ENCODE data around the gene HPS6.
A peak's percentile ranks its signal among the peaks of the same experiment; 100 is the strongest.

The HPS6 gene

GRCh38 chr10:102066399-102067088, 1.4 kb downstream of the HPS6 start:
- Histone ChIP-seq H3K27me3 (ENCODE audit: insufficient read depth, low read depth) (no peaks in the 10 kb centered on the region), H3K27ac (no peak overlapping the region), H2AFZ (ENCODE audit: low read depth) (no peak overlapping the region), H3K4me3 (IDR thresholded peaks at IDR 0.05; ENCODE audit: insufficient read depth, low read depth, low read length) (no peak overlapping the region), H3K9ac (peak overlapping the region; percentile 85; the same call in 1 of the 2 replicates), H3K36me3 (ENCODE audit: insufficient read depth) (no peaks in the 10 kb centered on the region), H3K79me2 (ENCODE audit: insufficient read depth, low read depth) (0 out of 2 replicates have a peak, but pooled peaks cover 4% of the 10 kb centered on the region), H4K20me1 (ENCODE audit: insufficient read depth) (no peaks in the 10 kb centered on the region), H3K4me2 (peak overlapping the region; percentile 43), H3K4me1 (ENCODE audit: low read depth, poor library complexity, severe bottlenecking) (peaks cover 9% of the 10 kb centered on the region)
- TF ChIP-seq CTCF (conservative IDR thresholded peaks at IDR 0.05; ENCODE audit: low read depth, low read length), result no peak

DNA sequence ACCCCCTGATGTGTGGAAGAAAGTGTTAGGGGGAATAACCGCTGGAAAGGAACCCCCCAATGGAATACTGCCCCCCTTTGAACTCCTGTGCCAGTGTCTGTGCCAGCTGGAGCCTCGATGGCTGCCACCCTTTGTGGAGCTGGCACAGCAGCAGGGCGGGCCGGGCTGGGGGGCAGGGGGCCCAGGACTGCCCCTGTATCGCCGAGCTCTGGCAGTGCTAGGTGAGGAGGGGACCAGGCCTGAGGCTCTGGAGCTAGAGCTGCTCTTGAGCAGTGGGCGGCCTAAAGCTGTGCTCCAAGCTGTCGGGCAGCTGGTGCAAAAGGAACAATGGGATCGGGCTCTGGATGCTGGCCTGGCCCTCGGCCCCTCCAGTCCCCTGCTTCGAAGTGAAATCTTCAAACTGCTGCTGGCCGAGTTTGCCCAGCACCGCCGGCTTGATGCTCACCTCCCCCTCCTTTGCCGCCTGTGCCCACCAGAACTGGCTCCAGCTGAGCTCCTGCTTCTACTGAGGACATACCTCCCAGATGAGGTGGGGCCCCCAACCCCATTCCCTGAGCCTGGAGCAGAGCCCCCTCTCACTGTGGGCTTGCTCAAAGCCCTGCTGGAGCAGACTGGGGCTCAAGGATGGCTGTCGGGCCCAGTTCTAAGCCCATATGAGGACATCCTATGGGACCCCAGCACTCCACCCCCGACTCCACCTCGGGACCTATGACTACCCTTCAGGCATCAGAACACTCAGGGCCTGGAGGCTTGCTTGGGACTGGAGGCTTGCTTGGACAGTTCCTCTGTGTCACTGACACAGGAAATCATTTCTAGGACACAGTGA, 2.2 kb downstream of the HPS6 start:
- Histone ChIP-seq H3K36me3 (ENCODE audit: insufficient read depth) (no peaks in the 10 kb centered on the region), H2AFZ (ENCODE audit: low read depth) (no peak overlapping the region), H3K4me1 (ENCODE audit: low read depth, poor library complexity, severe bottlenecking) (peaks cover 9% of the 10 kb centered on the region), H3K79me2 (ENCODE audit: insufficient read depth, low read depth) (0 out of 2 replicates have a peak, but pooled peaks cover 4% of the 10 kb centered on the region), H3K4me2 (no peak overlapping the region), H3K4me3 (IDR thresholded peaks at IDR 0.05; ENCODE audit: insufficient read depth, low read depth, low read length) (no peak overlapping the region), H3K27ac (no peak overlapping the region), H4K20me1 (ENCODE audit: insufficient read depth) (no peaks in the 10 kb centered on the region), H3K27me3 (ENCODE audit: insufficient read depth, low read depth) (no peaks in the 10 kb centered on the region), H3K9ac (no peak overlapping the region)
- TF ChIP-seq CTCF (conservative IDR thresholded peaks at IDR 0.05; ENCODE audit: low read depth, low read length), result no peak

DNA sequence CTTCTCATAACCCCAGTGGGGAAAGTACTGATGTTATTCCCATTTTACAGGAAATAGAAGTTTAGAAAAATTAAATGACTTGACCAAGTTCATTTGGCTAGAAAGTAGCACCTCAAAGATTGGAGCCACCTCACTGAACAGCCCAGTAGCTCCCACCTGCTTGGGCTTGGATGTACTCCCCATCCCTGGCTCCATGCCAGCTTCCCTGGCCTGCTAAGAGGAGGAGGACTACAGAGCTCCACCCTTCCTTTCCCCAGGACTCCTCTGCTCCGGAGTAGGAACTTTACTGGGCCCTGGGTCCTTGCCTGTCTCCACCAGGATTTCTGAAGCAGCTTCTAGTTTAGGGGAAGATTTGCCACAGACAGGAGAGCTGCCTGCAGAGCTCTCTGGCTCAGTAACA, 3.1 kb downstream of the HPS6 start:
- Histone ChIP-seq H3K27ac (no peak overlapping the region), H3K36me3 (ENCODE audit: insufficient read depth) (no peaks in the 10 kb centered on the region), H3K4me3 (IDR thresholded peaks at IDR 0.05; ENCODE audit: insufficient read depth, low read depth, low read length) (no peak overlapping the region), H3K4me2 (no peak overlapping the region), H3K79me2 (ENCODE audit: insufficient read depth, low read depth) (0 out of 2 replicates have a peak, but pooled peaks cover 4% of the 10 kb centered on the region), H3K9ac (no peak overlapping the region), H3K4me1 (ENCODE audit: low read depth, poor library complexity, severe bottlenecking) (peaks cover 9% of the 10 kb centered on the region), H3K27me3 (ENCODE audit: insufficient read depth, low read depth) (no peaks in the 10 kb centered on the region), H4K20me1 (ENCODE audit: insufficient read depth) (no peaks in the 10 kb centered on the region), H2AFZ (ENCODE audit: low read depth) (no peak overlapping the region)
- TF ChIP-seq CTCF (conservative IDR thresholded peaks at IDR 0.05; ENCODE audit: low read depth, low read length), result no peak

GRCh38 chr10:102069071-102069470, 3.9 kb downstream of the HPS6 start:
- Histone ChIP-seq H3K4me2 (no peak overlapping the region), H3K79me2 (ENCODE audit: insufficient read depth, low read depth) (0 out of 2 replicates have a peak, but pooled peaks cover 4% of the 10 kb centered on the region), H2AFZ (ENCODE audit: low read depth) (no peak overlapping the region), H3K36me3 (ENCODE audit: insufficient read depth) (no peaks in the 10 kb centered on the region), H3K4me3 (IDR thresholded peaks at IDR 0.05; ENCODE audit: insufficient read depth, low read depth, low read length) (no peak overlapping the region), H3K27ac (no peak overlapping the region), H3K9ac (no peak overlapping the region), H3K27me3 (ENCODE audit: insufficient read depth, low read depth) (no peaks in the 10 kb centered on the region), H4K20me1 (ENCODE audit: insufficient read depth) (no peaks in the 10 kb centered on the region), H3K4me1 (ENCODE audit: low read depth, poor library complexity, severe bottlenecking) (peaks cover 8% of the 10 kb centered on the region)
- TF ChIP-seq CTCF (conservative IDR thresholded peaks at IDR 0.05; ENCODE audit: low read depth, low read length), result no peak

Data from KMS-11 (cell line).